Measurements from ENCODE around the gene SYTL3. TPM values are rescaled to one million over a fixed set of nuclear protein-coding genes. Genes with fewer than 3 reads are reported as not detected.

Gene SYTL3
- total and polyA plus RNA-seq, 10 of the 15 experiments (the other 5 are each of a cell fraction or from before 2014, with no cell fraction given): 3.3 to 12.1 (median 6.9) TPM

GRCh38 chr6:158715330-158716311 lies 65.8 kb downstream of the SYTL3 start (continued):
- TF ChIP-seq MEF2B (IDR thresholded peaks at IDR 0.05; ENCODE audit: partially characterized antibody, poor library complexity, severe bottlenecking) (peak; percentile 10), POLR2AphosphoS2 (IDR thresholded peaks at IDR 0.05; ENCODE audit: low read depth, low read length) (no peak), POLR2A (IDR thresholded peaks at IDR 0.05; ENCODE audit: low read depth, low read length) (no peak), BHLHE40 (IDR thresholded peaks at IDR 0.05; ENCODE audit: borderline replicate concordance in 1 of 2, low read depth in 2 of 2, low read length in 1 of 2) (0 out of 4 replicates have a peak, but pooled peaks of 1 of the 2 experiments have one; percentile 10), TBL1XR1 (IDR thresholded peaks at IDR 0.05; ENCODE audit: low read depth, low read length) (0 out of 2 replicates have a peak, but pooled peaks have one; percentile 26), RAD51 (IDR thresholded peaks at IDR 0.05) (0 out of 2 replicates have a peak, but pooled peaks have one; percentile 47), MYC (IDR thresholded peaks at IDR 0.05; ENCODE audit: insufficient read depth, insufficient read length, insufficient replicate concordance, low read length, severe bottlenecking) (no peak), JUND (IDR thresholded peaks at IDR 0.05; ENCODE audit: low read depth, low read length) (no peak), NBN (IDR thresholded peaks at IDR 0.05) (no peak), BCL3 (IDR thresholded peaks at IDR 0.05; ENCODE audit: borderline replicate concordance, insufficient read depth, low read depth, low read length, poor library complexity, severe bottlenecking) (no peak), ZNF24 (IDR thresholded peaks at IDR 0.05) (no peak), POLR2AphosphoS5 (IDR thresholded peaks at IDR 0.05; ENCODE audit: low read length) (no peak), NFYB (IDR thresholded peaks at IDR 0.05; ENCODE audit: insufficient read depth, low read depth, low read length) (peak; percentile 62; the same call in 1 of the 2 replicates), FOS (IDR thresholded peaks at IDR 0.05; ENCODE audit: borderline replicate concordance, extremely low read depth, insufficient read length) (no peak), IRF5 (IDR thresholded peaks at IDR 0.05; ENCODE audit: borderline replicate concordance) (no peak), NR2C1 (IDR thresholded peaks at IDR 0.05) (peak; percentile 11; the same call in 1 of the 2 replicates), EED (IDR thresholded peaks at IDR 0.05; ENCODE audit: low read depth) (peak; percentile 20; the same call in 1 of the 2 replicates), RELA (IDR thresholded peaks at IDR 0.05; ENCODE audit: borderline replicate concordance, partially characterized antibody) (peak; percentile 20), CREB1 (IDR thresholded peaks at IDR 0.05; ENCODE audit: low read depth) (peak; percentile 59; the same call in 1 of the 2 replicates), RUNX3 (IDR thresholded peaks at IDR 0.05; ENCODE audit: low read length) (peak; percentile 56; the same call in 1 of the 2 replicates), BRCA1 (IDR thresholded peaks at IDR 0.05; ENCODE audit: low read depth, low read length) (no peak)
- TF ChIP-seq, protein P1, sequence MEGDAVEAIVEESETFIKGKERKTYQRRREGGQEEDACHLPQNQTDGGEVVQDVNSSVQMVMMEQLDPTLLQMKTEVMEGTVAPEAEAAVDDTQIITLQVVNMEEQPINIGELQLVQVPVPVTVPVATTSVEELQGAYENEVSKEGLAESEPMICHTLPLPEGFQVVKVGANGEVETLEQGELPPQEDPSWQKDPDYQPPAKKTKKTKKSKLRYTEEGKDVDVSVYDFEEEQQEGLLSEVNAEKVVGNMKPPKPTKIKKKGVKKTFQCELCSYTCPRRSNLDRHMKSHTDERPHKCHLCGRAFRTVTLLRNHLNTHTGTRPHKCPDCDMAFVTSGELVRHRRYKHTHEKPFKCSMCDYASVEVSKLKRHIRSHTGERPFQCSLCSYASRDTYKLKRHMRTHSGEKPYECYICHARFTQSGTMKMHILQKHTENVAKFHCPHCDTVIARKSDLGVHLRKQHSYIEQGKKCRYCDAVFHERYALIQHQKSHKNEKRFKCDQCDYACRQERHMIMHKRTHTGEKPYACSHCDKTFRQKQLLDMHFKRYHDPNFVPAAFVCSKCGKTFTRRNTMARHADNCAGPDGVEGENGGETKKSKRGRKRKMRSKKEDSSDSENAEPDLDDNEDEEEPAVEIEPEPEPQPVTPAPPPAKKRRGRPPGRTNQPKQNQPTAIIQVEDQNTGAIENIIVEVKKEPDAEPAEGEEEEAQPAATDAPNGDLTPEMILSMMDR (IDR thresholded peaks at IDR 0.05 in 2 of 3, conservative IDR thresholded peaks at IDR 0.05 in 1 of 3; ENCODE audit: control insufficient read depth in 2 of 3, extremely low read depth in 1 of 3, insufficient read depth in 1 of 3, low read depth in 3 of 3, low read length in 3 of 3): no peak

Data from GM12878 (cell line).